Breast epithelium (tissue), 3 donors: ENCODE results near the gene KRTAP5-11.

Experiments used
- CTCF ChIP-seq, 3 donors: fragments of 450-650 bp; IDR thresholded peaks; one replicate each; pipeline ENCODE4 v1.5.1; 2016 to 2017; ENCODE audit warnings: antibody characterized with exemption in 3 of 3, mild to moderate bottlenecking in 3 of 3, moderate library complexity in 3 of 3
- POLR2A ChIP-seq: fragments of 450-650 bp; IDR thresholded peaks from one replicate; pipeline ENCODE4 v1.6.1; 2016; ENCODE audit warnings: antibody characterized with exemption, mild to moderate bottlenecking, moderate library complexity
- POLR2AphosphoS5 ChIP-seq, 3 donors: sonication (generic); formaldehyde crosslinking; IDR thresholded peaks; one replicate each; pipeline ENCODE4 v1.6.1; 2017; ENCODE audit warnings: antibody characterized with exemption in 3 of 3

GRCh38 chr11:71574418-71574817, 8.3 kb downstream of the KRTAP5-11 start:
- no peak for TF ChIP-seq POLR2A
- TF ChIP-seq CTCF (IDR thresholded peaks at IDR 0.05), result no peak
- no peak for TF ChIP-seq POLR2AphosphoS5 (IDR thresholded peaks at IDR 0.05)
